Right lobe of liver (tissue), 4 donors: Measurements from ENCODE around the gene DDX39A.

ENCODE experiments used
- POLR2A ChIP-seq: fragments of 450-650 bp; IDR thresholded peaks from one replicate; pipeline ENCODE4 v1.6.1; 2017; ENCODE audit warnings: antibody characterized with exemption, mild to moderate bottlenecking
- TF ChIP-seq, protein P1 (sequence below), 4 donors: fragments of 200-600 bp in 3 of 4; fragments of 450-650 bp in 1 of 4; IDR thresholded peaks; one replicate each; pipeline versions ENCODE4 v1.5.1 to v1.8.0; 2016 to 2022; ENCODE audit warnings: antibody characterized with exemption in 4 of 4, mild to moderate bottlenecking in 2 of 4
- donor health status: DM: no; HTN: no; CAD: no.
- donor health status: DM: no; HTN: no; CAD: no.
- donor health status: DM: no; HTN: yes; CAD: no.

GRCh38 chr19:14413693-14414181 is 5.4 kb downstream of the DDX39A start:
- TF ChIP-seq, protein P1, sequence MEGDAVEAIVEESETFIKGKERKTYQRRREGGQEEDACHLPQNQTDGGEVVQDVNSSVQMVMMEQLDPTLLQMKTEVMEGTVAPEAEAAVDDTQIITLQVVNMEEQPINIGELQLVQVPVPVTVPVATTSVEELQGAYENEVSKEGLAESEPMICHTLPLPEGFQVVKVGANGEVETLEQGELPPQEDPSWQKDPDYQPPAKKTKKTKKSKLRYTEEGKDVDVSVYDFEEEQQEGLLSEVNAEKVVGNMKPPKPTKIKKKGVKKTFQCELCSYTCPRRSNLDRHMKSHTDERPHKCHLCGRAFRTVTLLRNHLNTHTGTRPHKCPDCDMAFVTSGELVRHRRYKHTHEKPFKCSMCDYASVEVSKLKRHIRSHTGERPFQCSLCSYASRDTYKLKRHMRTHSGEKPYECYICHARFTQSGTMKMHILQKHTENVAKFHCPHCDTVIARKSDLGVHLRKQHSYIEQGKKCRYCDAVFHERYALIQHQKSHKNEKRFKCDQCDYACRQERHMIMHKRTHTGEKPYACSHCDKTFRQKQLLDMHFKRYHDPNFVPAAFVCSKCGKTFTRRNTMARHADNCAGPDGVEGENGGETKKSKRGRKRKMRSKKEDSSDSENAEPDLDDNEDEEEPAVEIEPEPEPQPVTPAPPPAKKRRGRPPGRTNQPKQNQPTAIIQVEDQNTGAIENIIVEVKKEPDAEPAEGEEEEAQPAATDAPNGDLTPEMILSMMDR (IDR thresholded peaks at IDR 0.05), result no peak
- TF ChIP-seq POLR2A, result no peak
